SK-N-SH (cell line): ENCODE results near the gene AHNAK.
A peak's percentile ranks its signal among the peaks of the same experiment; 100 is the strongest.

Experiments
- CTCF ChIP-seq: fragments of 200-600 bp; sonication (generic); IDR thresholded peaks from 2 replicates; pipeline ENCODE4 v1.6.1; 2017; ENCODE audit warnings: antibody characterized with exemption, mild to moderate bottlenecking, moderate library complexity
- EZH2phosphoT487 ChIP-seq: fragments of 200-600 bp; sonication (generic); IDR thresholded peaks from 2 replicates; pipeline ENCODE4 v1.6.1; 2017; ENCODE audit warnings: low read depth, mixed run types, mild to moderate bottlenecking, antibody characterized with exemption, moderate library complexity, borderline replicate concordance
- RAD21 ChIP-seq: IDR thresholded peaks from 2 replicates; pipeline ENCODE4 v1.6.1; 2012; ENCODE audit warnings: mild to moderate bottlenecking, low read length
- RFX5 ChIP-seq: IDR thresholded peaks from 2 replicates; pipeline ENCODE4 v1.6.1; 2012; ENCODE audit warnings: mild to moderate bottlenecking, improper control_type of control experiment, low read length
- SIN3A ChIP-seq: IDR thresholded peaks from 2 replicates; pipeline ENCODE4 v1.6.1; 2012; ENCODE audit warnings: low read depth, mild to moderate bottlenecking, low read length, moderate library complexity, borderline replicate concordance

- no peak for TF ChIP-seq RFX5
- peak; percentile 44 for TF ChIP-seq CTCF
- TF ChIP-seq SIN3A: no peak; the same call in 1 of the 2 replicates
- no peak for TF ChIP-seq EZH2phosphoT487
- TF ChIP-seq RAD21: no peak
Observed at GRCh38 chr11:62508336-62509058, 38.1 kb downstream of the AHNAK start.
